RKO (cell line): ENCODE results near the gene FUBP1.
"Not testable (repeated sequence)": the region's sequence is repeated elsewhere in the genome, so short reads cannot be mapped to it uniquely, and the experiment has no call there.

Experiments
- DNase-seq: peaks from one replicate; pipeline ENCODE4 v3.0.0-alpha.2; 2016; ENCODE audit warnings: low spot score

FUBP1 gene

GRCh38 chr1:77989744-77990143 is 10.9 kb upstream of the FUBP1 start:
- no peak for DNase-seq

DNA sequence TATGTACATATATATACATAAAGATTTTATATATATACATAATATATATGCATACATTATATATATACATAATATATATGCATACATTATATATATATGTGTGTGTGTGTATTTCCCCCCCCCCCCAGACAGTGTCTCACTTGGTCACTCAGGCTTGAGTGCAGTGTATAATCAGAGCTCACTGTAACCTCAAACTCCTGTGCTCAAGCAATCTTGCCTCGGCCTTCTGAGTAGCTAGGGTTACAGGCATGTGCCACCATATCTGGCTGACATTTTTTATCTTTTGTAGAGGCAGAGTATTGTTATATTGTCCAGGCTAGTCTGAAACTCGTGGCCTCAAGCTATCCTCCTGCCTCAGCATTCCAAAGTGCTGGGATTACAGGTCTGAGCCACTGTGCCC is 9.0 kb upstream of the FUBP1 start:
- no peak for DNase-seq

GRCh38 chr1:77986810-77987209 is 7.9 kb upstream of the FUBP1 start:
- peak; percentile 63 for DNase-seq

DNA sequence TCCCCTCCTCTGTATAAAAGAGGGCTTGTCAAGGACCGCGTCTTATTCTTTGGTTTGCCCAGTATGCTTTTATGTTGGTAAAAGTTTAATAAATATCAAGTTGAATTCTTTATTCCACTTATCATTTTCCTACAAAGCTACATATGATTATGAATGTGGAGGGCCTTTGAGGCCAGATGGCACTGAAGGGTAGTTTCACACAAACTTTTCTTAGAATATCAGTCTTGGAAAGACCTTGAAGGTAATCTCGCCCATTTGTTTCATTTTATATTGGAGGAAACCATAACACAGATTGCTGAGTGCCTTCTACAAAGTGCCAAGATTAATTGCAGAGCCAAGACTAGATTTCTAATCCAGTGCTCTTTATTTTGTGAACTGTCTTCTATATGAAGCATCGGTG is 5.8 kb upstream of the FUBP1 start:
- DNase-seq = no peak

DNA sequence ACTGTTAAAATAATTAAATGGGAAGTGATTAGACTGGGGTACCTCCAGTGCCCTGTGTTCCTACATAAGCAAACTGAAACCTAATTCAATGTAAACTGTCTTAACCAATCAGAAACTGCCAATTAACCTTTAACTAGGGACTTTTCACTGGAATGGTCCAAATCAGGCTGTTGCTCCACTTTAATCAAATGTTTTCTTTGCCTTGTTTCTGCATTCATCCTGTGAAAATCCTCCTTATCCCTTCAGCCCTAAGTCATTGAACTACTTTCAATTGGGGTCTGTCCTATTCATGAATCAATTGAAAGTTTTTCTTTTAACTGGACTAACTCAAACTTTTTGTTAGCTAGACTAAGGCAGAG is 5.1 kb upstream of the FUBP1 start:
- no peak for DNase-seq

GRCh38 chr1:77983352-77983996 is 4.6 kb upstream of the FUBP1 start:
- not testable (repeated sequence) for DNase-seq

DNA sequence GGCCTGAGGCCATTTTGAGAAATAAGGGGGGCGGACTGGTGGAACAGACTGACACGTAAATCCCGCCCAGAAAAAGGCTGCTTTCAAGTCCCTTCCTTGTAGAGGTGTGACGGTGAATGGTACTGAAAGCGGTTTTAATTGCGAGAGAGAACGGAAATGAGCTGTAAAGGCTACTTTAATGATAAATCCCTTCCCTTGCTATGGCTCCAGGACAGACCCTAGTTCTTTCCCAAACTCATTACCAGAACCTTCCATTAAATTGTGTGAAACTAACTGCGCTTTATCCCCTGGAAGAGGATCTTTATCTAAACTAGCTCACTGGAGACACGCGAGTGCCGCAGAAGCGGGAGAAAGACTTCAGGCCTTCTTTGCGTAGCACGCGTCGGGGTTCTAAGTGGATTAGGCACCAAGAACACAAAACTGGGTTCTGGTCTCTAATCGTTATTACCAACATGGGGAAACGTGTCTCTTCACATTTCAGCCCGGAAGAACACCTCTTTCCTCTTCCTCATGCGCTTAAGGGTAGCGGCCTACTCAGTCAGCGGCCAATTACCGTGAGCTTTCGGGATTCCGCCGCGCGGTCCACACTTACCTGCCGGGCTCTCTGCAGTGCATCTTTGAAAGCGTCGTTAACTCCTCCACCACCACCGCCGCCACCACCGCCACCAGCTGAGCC is 441 bp downstream of the FUBP1 start:
- DNase-seq = peak; percentile 96

- DNase-seq = no peak
Measured at GRCh38 chr1:77977989-77978292, 931 bp downstream of the FUBP1 start.

DNA sequence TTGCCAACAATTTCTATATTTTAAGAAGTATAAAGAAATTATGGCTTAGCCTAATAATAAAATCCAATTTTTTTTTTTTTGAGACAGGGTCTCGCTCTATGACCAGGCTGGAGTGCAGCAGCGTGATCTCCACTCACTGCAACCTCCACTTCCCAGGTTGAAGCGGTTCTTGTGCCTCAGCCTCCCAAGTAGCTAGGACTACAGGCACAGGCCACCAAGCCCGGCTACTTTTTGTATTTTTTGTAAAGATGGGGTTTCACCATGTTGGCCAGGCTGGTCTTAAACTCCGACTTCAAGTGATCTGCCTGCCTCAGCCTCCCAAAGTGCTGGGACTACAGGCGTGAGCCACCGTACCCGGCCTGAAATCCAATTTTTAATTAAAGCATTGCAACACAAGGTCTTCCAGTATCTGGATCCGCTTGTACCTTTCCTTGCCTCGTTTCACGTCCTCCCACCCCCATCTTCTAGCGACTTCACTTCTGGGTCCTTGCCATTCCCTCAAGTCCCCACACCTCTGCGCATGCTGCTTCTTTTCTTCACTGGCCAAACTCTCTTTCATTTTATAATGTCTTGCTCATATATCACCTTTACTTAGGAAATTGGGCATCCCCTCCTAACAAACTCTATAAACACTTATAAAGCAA is 2.3 kb downstream of the FUBP1 start:
- DNase-seq = peak; percentile 45

DNA sequence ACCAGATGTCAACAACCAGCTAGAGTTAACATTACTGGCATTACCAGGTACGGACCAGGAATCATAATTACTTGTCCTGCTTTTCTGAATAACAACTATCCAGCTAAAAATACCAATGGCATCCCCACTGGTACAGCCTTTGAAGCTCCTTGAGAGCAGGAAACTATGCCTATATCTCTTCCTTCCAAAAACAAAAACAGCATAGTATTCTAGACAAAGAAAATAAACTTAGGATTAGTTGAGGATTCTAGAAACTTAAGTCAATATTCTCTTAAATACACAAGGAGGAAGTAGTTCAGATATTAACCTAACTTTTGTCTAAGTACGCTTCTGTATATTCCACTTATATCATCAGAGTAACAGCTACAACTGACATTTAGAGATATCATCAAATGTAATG is 3.0 kb downstream of the FUBP1 start:
- DNase-seq = peak; percentile 30

- peak; percentile 70 for DNase-seq
Measured at GRCh38 chr1:77975386-77975785, 3.5 kb downstream of the FUBP1 start.

- DNase-seq = no peak
Measured at GRCh38 chr1:77972080-77972479, 6.8 kb downstream of the FUBP1 start.

DNA sequence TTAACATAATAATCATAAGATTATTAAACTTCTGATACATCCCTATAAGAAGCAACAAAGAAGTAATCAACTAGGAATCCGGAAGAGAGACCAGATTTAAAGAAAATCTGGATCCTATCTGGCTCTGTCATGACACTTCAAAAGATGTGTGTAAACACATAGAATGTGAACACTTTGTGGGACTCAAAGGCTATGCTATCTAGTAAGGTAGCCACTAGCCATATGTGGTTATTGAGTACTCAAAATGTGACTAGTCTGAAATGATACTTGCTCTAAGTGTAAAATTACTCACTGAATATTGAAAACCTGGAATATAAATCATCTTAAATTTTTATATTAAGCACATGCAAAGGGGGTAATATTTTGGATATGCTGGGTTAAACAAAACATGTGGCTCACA is 8.7 kb downstream of the FUBP1 start:
- no peak for DNase-seq

- no peak for DNase-seq
Measured at GRCh38 chr1:77966291-77966690, 12.6 kb downstream of the FUBP1 start.

DNA sequence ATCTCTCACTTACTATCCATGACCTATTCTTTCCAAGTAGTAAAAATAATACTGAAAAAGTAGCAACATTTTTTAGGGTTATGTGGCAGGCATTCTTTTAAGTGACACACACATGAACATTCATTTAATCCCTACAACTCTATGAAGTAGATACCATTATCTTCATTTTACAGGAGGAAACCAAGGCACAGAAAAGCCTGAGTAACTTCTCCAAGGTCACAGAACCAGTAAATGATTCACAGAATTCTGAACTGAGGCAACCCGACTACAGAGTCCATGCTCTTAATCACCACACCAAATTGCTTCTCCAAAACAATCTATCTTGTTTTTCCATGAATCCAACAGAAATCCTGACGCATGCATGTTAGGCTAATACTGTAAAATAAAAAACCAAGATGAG is 17.5 kb downstream of the FUBP1 start:
- DNase-seq = no peak

DNA sequence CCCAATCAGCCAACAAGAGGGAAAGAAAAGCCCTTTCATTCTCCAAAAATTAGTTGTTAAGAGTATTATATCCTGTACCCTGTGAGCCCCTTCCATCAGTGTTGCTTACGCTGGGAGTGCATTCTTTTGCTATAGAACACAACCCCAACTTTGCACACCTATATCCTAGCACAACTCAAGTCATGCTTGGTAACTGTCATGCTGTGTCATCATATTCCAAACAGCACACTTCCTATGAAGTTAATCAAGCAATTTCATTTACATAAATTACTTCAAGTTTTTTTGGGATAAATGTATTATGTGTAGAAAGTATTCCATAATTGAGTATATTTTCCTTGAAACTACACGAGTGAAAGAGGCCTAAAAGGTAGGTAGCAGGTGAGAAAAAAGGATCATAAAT is 20.0 kb downstream of the FUBP1 start:
- no peak for DNase-seq

DNA sequence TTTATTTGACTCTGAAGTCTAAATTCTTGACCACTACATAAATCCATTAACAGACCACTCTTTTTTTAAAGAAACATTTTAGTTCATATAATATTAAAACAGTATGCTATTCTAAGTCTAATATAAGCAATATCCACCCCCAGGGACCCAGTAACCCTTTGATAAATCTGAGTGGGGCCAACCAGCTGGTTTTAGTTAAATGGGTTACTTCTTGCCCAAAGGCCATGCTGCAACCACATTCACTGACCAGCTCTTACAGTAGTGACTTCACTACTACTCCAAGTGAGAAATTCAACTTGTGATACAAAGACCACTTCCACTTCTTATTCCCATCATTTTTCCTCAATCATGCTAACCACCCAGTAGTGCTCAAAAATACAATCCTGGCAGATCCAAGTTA is 20.5 kb downstream of the FUBP1 start:
- DNase-seq = no peak

GRCh38 chr1:77956464-77956863 is 22.4 kb downstream of the FUBP1 start:
- DNase-seq = no peak

DNA sequence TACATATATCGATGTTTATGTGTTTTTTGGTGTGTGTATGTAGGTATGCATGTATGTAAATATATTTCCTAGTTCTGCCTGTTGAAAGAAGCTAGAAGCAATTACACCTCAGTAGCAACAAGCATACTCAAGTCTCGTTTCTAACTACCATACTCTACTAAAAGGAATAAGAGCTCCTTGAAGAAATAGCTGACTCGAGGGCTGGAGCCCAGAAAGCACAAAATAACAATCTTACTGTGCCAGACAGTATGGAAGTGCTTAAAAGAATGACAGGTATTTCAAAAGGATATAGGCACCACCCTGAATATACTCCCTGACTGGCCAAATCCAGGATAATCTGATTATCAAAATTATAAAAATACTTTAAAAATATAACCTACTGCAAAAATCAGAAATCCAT is 23.2 kb downstream of the FUBP1 start:
- no peak for DNase-seq

DNA sequence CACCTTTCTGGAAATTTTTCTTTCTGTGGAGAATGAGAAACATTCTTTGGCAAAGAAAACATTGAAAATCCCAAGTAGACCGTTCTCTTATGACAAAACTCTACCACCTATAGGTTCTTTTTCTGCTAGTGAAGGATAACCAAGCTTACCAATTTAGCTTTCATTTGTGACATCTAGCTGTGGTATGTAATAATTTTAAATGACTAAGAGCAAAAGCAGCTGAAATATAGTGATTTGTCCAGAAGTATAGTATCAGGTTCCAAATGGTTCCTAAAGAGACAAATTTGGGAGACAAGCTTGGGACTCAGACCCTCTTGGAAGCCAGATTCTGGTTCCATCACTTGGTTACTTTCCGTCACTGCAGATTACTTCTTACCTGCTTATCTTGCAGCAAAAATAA is 24.4 kb downstream of the FUBP1 start:
- DNase-seq = no peak

DNA sequence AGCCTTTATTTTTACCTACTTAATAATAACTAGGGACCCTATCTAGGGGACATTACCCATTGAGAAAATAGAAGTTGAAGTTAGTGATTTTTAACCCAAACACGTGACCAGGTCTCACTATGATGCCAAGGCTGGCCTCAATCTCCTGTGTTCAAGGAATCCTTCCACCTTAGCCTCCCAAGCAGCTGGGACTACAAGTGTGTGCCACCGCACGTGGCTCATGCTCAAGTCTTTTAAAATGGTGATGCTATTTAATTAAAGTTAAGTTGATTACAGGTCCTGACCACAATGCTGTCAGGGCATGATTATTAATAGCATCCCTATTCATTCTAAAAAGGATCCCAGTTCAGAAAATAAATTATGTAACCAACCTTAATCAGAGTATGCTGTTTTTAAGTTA is 25.0 kb downstream of the FUBP1 start:
- no peak for DNase-seq

DNA sequence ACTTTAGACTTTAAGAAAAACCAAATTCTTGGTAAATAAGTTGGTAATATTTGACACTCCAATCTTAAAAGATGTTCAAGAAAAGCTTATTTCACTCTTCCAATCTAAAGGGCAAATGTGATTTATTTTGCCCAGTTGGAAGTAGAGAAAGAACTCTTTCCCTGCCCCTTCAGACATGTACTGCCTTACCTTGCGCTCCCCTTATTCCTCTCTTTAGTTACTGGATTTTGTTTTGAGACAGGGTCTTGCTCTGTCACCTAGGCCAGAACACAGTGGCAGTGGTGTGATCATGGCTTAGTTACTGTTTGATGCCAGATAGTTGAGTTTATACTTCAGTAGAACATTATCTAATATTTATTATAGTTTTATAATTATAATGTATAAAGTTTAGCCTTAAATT is 27.5 kb downstream of the FUBP1 start:
- no peak for DNase-seq

GRCh38 chr1:77950873-77951272 is 28.0 kb downstream of the FUBP1 start:
- DNase-seq = no peak

- DNase-seq = peak; percentile 32
Measured at GRCh38 chr1:77948841-77949424, 29.9 kb downstream of the FUBP1 start.
